GM19467 (cell line): Measurements from ENCODE around the gene ZNF154.
"Not testable (repeated sequence)": the region's sequence is repeated elsewhere in the genome, so short reads cannot be mapped to it uniquely, and the experiment has no call there.

Source experiments
- ATAC-seq: cut with Tn5 transposase; IDR thresholded peaks from one replicate; pipeline ENCODE4 v1.9.1; 2021; ENCODE audit warnings: mild to moderate bottlenecking, moderate library complexity; ENCODE audit not compliant: unreplicated experiment

ZNF154 gene

DNA sequence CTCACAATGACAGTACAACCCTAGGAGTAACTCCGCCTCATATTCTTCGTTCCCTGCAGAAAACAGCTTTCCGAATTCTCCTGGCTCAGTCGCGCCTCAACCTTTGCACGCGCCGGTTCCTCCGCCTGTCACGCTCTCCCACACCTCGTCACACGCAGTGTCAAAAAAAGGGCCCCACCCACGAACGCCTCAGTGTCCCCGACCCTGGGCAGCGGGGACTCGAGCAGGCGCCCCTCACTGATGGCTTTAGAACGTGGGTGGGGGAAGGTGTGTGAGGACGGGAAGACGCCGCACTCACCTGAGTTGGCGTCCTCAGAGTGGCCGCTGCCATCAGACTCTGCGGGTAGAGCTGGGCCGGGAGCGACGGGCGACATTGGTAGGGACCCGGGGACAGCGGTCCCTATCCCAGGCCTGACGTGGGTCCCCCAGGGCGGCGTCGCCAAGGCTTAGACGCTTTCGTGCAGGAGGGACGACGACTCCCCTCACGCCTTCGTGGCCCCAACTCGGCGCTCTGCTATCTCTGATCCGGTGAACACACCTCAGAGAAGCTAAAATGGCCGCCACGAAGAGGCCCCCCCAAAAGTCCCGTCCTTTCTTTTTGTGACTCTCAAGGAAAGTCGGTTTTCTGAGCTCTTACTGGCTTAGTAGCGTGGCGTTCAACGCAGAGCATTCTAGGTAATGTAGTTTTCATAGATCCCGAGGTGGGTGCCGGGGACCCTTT is at the start of gene ZNF154:
ZNF154 (minus strand) TSS at position 564 of the 721 bp plus-strand sequence; CDS start at position 331, 233 bp downstream.
- no peak for ATAC-seq

DNA sequence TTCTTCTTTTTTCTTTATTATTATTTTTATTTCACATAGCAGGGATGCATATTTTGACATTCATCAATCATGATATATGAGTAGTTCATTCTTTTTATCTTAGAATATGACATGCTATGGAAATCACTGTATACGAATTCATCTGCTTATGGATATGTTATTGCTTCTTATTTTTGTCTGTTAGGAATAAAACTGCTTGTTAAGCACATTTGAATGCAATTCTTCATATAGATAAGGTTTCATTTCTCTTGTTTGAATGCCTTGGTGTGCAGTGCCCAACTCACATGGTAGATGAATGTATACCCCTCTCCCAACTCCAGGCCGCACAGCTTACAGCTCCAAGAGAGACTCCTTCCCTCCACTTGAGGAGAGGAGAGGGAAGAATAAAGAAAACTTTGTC is 48.9 kb upstream of the ZNF154 start:
- no peak for ATAC-seq

- ATAC-seq, result no peak
These were observed 46.0 kb upstream of the ZNF154 start for GRCh38 chr19:57755031-57755430.

DNA sequence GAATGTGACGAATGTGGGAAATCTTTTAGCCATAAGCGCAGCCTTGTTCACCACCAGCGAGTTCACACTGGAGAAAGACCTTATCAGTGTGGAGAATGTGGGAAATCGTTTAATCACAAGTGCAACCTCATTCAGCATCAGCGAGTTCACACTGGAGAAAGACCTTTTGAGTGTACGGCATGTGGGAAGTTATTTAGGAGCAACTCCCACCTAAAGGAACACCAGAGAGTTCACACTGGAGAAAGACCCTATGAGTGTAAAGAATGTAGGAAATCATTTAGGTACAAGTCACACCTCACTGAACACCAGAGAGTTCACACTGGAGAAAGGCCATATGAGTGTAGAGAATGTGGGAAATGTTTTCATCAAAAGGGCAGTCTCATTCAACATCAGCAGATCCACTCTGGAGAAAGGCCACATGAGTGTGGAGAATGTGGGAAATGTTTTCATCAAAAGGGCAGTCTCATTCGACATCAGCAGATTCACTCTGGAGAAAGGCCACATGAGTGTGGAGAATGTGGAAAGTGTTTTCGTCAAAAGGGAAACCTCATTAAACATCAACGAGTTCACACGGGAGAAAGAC is 45.2 kb upstream of the ZNF154 start:
- no peak for ATAC-seq

- ATAC-seq, result no peak
These were observed 39.0 kb upstream of the ZNF154 start for GRCh38 chr19:57748029-57748428.

DNA sequence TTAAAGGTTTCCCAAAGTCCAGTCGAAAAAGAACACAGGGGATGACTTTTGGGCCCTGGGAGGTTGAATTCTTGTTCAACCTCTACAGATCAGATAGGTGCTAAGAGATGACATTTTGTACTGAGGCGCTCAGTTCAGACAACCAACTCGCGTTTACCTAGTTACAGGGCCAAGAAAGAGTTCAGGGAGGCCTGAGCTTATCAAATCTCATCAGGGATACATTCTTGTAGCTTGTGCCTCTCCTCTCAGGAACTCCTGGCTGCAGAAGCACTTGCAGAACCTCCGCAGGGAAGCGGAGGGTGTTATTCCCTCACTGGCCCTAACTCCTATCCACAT is 38.4 kb upstream of the ZNF154 start:
- no peak for ATAC-seq

DNA sequence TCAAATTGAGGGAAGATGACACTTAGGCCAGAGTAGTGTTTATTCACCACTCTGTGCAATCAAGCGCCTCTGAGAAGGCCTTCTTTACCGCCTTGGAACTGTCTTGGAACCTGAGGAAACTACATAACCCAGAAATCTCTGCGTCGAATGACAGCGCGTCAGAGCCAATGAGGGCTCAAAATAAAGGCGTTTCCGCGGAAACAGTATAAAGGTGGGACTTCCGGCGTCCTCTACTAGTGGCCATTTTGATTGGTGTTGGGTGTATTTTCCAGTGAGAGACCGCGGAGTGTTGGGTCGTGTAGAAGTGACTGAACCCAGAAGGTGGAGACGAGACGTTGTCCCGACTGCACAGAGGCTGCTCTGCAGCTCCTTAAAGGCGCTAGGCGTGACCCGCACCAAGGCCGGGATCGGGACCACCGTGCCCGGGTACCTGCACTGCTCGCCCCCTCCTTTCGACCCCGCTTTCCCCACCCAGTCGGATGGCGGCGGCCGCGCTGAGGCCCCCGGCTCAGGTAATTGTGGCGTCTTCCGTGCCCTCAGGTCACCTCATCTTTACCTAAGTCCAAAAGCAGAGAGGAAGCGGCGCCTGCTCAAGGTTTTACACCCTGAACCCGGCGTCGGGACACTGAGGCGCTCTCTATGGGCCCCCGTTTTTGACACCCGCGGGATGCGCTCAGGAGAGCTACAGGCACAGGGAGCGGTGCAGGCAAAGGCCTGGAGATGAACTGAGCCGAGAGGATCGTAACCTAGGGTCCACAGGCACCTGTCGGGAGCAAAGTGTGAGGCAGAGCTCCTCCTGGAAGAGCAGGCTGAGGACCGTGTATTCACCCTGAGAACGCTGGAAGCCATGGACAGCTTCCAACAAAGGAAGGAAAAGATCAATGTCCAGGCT is 37.8 kb upstream of the ZNF154 start, which contains the start of gene ZNF776:
ZNF776 (plus strand) TSS at position 236 of the 892 bp plus-strand sequence; CDS start at position 480, 244 bp downstream.
- ATAC-seq, result peak; percentile 95

GRCh38 chr19:57738770-57739169 is 29.8 kb upstream of the ZNF154 start:
- ATAC-seq, result not testable (repeated sequence)

DNA sequence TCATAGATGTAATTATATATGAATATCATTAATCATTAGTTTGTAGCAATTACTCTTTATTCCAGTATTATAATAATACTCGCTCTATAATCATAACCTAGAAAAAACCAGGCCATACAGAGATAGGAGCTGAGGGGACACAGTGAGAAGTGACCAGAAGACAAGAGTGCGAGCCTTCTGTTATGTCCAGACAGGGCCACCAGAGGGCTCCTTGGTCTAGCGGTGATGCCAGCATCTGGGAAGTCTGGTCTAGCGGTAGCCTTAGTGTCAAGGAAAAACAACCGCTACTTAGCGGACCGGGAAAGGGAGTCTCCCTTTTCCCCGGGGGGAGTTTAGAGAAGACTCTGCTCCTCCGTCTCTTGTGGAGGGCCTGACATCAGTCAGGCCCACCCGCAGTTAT is 29.3 kb upstream of the ZNF154 start:
- not testable (repeated sequence) for ATAC-seq

DNA sequence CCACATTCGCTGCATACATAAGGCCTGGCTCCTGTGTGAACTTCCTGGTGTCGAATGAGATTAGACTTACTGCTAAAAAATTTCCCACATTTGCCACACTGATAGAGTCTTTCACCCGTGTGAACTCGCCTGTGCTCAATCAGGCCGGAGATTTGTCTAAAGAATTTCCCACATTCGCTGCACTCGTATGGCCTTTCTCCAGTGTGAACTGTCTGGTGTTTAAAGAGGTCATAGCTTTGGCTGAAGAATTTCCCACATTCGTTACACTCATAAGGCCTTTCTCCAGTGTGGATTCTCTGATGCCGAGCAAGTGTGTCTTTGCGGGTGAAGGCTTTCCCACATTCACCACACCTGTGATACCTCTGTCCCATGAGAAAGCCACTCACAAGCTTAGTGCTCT is 11.9 kb upstream of the ZNF154 start:
- ATAC-seq, result no peak

DNA sequence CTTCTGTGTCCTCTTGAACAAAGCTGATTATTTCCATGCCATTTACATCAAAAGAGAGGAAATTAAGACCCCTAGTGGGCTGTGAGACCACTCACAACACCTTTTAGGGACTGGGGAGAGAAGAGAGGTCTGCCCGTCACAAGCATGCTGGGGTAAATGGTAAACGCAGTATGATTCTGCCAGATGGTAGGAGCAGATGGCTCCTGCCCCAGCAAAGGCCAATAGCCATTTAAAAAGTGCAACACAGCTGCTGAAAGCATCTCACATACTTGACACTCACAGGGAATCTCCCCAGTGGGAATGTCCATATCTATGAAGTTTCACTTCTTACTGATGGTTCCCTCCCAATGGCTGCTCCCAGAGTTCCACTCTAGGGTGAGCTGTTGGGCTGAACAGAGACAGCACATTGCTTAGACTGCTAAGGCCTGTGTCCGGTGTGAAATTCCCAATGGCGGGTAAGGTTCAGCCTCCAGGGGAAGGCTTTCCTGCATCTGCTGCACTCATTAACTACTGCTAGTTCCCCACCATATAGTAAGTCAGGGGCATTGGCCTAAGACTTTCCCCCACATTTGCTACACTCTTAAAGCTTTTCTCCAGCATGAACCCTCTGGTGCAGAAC is 11.0 kb upstream of the ZNF154 start:
- ATAC-seq, result no peak

- no peak for ATAC-seq
These were observed 10.4 kb upstream of the ZNF154 start for GRCh38 chr19:57719424-57719823.

DNA sequence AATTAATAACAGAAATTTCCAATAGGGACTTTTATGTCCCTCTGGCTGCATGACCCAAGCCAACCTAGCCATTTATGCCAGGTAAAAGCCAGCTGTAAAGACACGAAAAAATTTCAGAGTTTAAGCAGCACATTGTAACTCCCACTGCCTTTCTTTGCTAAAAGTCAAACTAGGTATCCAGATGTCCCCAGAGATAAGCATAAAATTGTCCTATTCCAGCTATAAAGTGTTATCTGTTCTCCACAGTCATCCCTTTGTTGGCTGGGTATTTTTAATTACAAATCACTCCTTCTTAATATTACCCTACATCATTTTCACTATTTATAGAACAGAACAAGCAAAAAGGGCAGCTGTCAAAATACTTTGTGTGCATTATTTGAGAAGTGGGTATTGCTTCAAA is 3.2 kb upstream of the ZNF154 start:
- ATAC-seq, result no peak

DNA sequence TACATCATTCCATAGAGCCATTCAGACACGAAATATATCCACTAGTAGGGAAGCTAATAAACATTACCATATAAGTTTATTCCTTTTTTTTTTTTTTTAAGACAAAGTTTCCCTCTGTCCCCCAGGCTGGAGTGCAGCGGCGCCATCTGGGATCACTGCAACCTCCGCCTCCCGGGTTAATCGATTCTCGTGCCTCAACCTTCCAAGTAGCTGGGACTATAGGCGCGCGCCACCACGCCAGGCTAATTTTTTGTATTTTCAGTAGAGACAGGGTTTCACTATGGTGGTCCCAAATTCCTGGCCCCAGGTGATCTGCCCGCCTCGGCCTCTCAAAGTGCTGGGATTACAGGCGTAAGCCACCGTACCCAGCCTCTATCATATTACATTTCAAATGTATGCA is 612 bp upstream of the ZNF154 start:
- no peak for ATAC-seq

- ATAC-seq, result no peak
These were observed 2.7 kb downstream of the ZNF154 start for GRCh38 chr19:57706346-57706745.

DNA sequence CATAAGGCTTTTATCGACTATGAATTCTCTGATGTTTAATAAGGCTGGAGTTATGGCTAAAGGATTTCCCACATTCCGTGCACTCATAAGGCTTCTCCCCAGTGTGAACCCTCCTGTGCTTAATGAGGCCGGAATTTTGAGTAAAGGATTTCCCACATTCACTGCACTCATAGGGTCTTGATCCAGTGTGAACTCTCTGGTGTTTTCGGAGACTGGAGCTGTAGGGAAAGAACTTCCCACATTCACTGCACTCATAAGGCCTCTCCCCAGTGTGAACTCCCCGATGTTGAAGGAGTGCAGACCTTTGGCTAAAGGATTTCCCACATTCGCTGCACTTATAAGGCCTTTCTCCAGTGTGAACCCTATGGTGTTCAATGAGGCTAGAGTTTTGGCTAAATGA is 7.4 kb downstream of the ZNF154 start:
- ATAC-seq, result no peak

DNA sequence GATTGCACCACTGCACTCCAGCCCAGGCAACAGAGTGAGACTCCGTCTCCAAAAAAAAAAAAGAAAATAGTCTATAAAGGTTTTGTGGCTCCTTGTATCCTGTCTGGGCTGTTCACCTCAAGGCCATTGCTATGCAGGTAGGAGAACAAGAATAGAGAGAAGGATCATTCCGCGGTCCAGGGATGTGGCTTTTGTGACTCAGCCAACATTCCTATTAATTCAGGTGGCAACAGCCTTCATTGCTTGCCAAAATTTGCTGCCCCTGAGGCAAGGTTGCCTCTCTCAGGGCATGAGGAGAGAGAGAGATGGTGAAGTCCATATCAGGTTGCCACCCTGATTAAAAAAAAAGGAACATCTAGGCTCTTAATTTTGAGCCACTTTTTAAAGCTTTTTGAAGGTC is 19.3 kb downstream of the ZNF154 start:
- ATAC-seq, result no peak

- no peak for ATAC-seq
These were observed 20.8 kb downstream of the ZNF154 start for GRCh38 chr19:57688011-57688763.

DNA sequence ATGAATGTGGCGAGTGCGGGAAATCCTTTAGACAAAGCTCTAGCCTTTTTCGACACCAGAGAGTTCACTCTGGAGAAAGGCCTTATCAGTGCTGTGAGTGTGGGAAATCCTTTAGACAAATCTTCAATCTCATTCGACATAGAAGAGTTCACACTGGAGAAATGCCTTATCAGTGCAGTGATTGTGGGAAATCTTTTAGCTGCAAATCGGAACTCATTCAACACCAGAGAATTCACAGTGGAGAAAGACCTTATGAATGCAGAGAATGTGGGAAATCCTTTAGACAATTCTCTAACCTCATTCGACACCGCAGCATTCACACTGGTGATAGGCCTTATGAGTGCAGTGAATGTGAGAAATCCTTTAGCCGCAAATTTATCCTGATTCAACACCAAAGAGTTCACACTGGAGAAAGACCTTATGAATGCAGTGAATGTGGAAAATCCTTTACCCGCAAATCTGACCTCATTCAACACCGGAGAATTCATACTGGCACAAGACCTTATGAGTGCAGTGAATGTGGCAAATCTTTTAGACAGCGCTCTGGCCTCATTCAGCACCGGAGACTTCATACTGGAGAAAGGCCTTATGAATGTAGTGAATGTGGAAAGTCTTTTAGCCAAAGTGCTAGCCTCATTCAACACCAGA is 21.5 kb downstream of the ZNF154 start:
- no peak for ATAC-seq

DNA sequence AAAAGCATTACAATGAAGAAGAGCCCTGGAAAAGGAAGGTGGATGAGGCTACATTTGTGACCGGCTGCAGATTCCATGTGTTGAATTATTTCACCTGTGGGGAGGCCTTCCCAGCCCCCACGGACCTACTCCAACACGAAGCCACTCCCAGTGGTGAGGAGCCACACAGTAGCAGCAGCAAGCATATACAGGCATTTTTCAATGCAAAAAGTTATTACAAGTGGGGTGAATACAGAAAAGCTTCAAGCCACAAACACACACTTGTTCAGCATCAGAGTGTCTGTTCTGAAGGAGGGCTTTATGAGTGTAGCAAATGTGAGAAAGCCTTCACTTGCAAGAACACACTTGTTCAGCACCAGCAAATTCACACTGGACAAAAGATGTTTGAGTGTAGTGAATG is 22.3 kb downstream of the ZNF154 start:
- no peak for ATAC-seq
